Limb (tissue), 2 donors: Measurements from ENCODE around the gene SCARB1.
A peak's percentile ranks its signal among the peaks of the same experiment; 100 is the strongest.
"Not testable (repeated sequence)": the region's sequence is repeated elsewhere in the genome, so short reads cannot be mapped to it uniquely, and the experiment has no call there.

Experiments used
- DNase-seq, 2 donors: peaks; one replicate each; pipeline ENCODE4 v3.0.0-alpha.2; 2016; ENCODE audit errors: extremely low spot score in 2 of 2

SCARB1 gene, protein sequence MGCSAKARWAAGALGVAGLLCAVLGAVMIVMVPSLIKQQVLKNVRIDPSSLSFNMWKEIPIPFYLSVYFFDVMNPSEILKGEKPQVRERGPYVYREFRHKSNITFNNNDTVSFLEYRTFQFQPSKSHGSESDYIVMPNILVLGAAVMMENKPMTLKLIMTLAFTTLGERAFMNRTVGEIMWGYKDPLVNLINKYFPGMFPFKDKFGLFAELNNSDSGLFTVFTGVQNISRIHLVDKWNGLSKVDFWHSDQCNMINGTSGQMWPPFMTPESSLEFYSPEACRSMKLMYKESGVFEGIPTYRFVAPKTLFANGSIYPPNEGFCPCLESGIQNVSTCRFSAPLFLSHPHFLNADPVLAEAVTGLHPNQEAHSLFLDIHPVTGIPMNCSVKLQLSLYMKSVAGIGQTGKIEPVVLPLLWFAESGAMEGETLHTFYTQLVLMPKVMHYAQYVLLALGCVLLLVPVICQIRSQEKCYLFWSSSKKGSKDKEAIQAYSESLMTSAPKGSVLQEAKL

DNA sequence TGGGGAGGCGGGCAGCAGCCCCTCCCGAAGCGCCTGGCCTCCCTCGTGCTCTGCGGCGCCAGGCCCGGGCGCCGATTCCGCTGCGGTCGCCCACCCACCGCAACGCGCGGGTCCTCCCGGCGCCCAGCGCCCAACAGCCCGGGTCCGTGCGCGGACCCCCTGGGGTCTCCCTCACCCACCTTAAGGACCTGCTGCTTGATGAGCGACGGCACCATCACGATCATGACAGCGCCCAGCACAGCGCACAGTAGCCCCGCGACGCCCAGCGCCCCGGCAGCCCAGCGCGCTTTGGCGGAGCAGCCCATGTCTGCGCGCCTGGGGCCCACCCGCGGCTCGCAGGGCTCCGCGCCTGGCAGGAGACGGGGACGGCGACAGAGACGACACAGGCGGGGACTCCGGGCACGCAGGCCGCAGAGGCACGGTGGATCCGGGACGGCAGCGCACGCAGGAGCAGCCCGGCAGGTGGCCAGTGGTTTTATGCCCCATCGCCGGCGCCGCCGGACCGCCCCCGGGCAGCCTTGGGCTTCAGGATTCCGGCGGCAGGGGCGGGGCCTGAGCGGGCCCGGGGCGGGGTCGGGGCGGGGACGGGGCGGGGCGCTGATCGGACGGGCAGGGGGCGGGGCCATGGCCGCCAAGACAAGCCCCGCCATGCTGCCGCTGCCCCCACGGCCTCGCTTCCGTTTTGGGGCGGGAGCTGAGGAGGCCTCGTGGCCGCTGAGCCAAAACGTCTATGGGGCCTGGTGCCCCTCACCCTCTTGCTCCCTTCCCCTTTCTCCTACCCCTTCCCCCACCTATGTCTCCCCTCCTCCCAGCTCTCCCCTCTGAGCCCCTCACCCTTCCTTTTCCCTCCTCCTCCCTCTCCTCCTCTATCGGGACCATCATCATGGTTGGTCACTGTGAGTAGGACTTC, at the start of gene SCARB1:
TSS of gene SCARB1 (minus strand) at position 449 of the 910 bp plus-strand sequence. CDS start at position 305, 144 bp downstream.
- peak; percentile 87 to 96 for DNase-seq

DNA sequence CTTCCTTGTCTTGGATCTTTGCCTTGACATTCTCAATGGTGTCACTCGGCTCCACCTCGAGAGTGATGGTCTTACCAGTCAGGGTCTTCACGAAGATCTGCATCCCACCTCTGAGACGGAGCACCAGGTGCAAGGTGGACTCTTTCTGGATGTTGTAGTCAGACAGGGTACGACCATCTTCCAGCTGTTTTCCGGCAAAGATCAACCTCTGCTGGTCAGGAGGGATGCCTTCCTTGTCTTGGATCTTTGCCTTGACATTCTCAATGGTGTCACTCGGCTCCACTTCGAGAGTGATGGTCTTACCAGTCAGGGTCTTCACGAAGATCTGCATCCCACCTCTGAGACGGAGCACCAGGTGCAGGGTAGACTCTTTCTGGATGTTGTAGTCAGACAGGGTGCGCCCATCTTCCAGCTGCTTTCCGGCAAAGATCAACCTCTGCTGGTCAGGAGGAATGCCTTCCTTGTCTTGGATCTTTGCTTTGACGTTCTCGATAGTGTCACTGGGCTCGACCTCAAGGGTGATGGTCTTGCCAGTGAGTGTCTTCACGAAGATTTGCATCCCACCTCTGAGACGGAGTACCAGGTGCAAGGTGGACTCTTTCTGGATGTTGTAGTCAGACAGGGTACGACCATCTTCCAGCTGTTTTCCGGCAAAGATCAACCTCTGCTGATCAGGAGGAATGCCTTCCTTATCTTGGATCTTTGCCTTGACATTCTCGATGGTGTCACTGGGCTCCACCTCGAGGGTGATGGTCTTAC, 49.0 kb upstream of the SCARB1 start:
- DNase-seq, result not testable (repeated sequence)

DNA sequence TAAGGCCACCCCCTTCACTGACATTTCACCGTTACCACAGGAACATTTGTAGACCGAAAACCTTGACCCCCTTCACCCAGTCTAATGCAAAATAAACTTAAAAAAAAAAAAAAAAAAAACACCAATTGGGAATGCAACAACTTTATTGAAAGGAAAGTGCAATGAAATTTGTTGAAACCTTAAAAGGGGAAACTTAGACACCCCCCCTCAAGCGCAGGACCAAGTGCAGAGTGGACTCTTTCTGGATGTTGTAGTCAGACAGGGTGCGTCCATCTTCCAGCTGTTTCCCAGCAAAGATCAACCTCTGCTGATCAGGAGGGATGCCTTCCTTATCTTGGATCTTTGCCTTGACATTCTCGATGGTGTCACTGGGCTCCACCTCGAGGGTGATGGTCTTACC, 47.9 kb upstream of the SCARB1 start:
- DNase-seq, result not testable (repeated sequence)

DNA sequence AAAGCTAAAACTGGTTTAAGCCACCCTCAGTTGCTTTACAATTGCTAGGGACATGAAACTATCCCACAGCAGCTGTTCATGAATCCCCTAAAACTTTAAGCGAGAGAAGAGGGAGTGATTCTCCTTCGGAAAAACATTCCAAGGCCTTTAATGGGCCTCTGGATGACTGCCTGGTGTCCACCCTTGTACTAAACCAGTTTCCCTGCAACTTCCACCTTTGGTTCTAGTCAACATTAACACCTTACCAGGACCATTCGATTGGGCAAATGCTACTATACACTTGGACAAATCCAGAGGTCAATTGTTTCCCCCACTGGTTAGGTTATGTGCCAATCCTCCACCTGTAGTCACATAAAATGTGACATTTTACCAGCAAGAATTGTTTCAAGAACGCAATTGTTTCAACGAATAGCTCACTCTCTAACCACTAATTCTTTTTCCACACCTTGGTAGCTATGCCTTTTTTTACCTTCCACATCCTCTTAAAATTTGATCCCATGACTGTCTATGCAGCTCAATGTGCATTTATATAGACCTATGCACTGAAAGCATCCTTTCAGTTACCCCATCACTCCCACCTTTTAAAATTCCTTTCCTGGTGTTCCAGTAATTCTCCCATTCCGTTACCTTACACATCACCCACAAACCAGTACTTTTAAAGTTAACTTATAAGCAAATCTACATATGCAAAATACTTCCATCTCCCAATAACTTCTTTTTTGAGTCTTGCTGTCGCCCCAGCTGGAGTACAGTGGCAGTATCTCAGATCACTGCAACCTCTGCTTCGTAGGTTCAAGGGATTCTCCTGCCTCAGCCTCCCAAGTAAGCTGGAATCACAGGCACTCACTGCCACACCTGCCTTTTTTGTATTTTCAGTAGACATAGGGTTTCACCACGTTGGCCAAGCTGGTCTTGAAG, 47.2 kb upstream of the SCARB1 start:
- DNase-seq, result no peak

DNA sequence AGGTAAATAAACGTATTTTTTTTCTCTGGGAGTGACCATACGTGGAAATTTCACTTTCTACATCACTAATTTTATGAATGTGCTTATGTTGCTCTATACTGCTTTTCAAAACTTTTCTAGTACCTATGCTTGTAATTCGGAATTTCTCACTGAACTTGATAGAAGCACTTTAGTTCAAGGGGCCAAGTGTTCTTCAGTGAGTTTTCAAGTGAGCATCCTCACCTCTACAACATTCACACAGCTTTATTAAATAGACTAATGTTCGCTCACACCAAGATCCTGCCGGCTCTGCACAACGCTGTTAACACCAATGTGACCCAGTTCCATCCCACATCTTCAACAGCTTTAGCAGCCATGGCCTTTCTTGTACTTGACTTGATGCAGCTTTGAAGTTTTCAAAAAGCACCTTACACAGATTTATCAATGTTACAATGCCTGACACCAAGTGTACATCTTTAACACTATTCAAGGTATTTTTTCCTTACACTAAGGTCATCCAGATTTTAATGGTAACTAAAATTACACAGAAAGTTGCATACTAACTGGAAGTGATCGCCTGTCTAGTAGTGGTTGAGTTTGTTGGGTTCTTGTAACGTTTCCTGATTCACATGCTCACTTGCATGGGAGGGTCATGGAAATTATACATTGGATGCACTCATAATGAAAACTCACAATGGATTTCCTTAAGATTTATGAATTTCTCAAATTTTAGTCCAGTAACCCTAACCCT, 46.3 kb upstream of the SCARB1 start:
- no peak for DNase-seq

DNA sequence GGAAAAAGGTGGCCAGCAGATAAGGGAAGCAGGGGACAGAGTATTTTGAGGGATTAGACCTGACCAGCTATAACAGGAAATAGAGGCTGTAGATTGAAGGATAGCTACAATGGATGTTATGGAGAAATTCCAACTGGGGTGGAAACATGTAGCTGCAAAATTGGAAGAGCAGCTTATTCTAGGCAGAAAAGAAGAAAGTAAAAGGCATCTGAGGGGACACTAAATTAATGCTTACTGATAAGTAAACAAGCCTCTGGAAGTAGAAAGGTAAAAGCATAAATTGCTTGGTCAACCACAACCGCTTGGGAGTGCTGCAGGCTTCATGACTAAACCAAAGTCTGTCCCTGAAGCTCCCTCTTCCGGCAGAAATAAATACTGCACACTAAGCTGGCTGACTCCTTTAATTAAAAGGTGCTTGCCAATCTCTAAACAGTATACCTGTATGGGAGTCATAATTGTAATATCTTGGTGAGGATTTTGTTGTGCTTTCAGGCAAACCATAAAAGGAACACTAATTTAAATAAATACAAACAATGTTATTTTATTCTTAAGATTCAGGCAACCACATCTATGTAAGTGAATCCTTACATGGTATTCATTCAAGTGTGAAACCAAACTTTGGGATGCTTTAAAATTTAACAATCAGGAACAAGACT, 43.1 kb upstream of the SCARB1 start:
- DNase-seq, result peak; percentile 84 to 93

DNA sequence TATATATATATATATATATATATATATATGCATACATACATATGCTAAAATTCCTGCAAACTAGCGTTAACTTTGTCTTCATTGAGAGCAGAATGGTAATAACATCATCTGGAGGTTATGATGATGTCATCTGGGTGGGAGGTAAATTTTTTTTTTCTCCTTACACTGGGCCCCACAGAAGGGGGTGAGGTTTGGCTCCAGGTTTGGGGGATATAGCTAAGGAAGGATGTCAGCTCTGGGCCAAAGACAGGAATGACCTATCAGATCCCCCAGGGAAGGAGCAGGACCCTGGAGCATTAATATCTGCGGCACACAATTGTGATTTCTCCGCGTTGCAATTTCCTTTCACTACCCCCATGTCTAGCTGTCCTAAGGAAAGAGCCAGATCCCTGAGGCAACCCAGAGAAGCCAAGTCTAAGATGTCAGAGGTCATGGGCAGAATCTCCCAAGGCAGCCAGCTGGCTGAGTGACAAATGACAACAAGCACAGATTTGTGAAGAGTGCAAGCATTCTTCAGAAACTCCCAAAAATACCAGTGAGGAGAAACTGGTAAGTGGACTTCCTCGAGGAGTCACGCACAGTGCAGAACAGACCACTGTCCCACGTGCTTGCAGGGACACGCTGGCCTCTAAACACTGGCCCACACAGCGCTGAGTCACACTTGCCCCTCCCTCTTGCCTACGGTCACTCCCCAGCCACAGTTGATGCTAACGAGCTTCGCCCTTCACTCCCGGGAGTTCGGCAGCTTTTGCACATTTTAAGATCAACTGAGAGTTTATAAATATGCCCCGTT, 40.8 kb upstream of the SCARB1 start:
- no peak for DNase-seq

DNA sequence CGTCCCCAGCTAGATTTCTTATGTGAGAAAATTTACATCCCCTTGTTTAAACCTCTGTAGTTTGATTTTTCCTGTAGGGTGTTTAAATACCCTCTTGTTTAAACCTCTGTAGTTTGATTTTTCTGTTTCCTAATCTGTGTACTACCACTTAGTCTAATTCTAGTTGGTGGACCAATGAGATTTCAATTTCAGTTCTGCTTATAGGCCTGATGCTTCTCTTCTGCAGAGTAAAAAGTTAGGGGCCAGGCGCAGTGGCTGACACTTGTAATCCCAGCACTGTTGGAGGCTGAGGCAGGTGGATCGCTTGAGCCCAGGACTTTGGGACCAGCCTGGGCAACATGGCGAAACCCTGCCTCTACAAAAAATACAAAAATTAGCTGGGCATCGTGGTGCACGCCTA, 39.3 kb upstream of the SCARB1 start:
- no peak for DNase-seq

DNA sequence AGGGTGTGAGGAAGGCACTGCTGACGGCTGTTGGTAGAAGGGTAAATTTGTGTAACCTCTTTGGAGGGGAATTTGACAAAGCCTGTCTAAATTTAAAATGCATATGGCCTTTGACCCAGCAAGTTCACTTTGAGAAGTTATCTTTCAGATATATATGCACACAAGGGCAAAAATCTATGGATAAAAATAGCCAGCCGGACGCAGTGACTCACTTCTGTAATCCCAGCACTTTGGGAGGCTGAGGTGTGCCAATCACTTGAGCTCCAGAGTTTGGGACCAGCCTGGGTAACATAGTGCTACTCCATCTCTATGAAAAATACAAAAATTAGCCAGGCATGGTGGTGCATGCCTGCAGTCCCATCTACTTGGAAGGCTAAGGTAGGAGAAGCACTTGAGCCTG, 37.3 kb upstream of the SCARB1 start:
- no peak for DNase-seq

DNA sequence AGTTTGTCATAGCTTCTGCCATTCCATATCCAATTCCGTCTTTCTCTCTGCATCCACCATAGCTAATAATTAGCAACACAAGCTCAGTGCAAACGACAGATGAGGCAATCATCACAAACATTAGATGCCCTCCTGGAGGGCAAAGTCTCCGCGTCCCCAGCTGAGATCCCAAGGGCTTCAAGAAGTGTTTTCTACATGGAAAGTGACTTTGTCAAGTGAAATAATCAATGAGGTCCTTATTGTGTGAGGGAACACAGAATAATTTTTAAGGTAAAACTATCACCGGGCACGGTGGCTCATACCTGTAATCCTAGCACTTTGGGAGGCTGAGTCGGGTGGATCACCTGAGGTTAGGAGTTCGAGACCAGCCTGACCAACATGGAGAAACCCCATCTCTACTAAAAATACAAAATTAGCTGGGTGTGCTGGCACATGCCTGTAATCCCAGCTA, 36.7 kb upstream of the SCARB1 start:
- not testable (repeated sequence) for DNase-seq

DNA sequence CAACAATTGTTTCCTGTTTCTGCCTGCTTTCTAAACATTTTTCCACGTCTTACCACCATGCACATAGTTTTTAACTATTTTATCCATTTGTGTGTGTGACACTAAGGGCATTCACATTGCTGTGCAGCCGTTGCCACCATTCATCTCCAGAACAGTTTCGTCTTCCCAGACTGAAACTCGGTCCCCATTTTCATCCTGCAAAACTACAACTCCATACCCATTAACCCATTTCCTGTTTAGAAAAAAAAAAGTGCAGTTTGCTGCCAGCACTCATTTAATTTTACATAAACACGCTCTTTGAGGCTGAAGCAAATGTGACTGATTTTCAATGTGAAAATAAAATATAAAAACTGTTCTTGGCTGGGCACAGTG, 35.2 kb upstream of the SCARB1 start:
- no peak for DNase-seq

DNA sequence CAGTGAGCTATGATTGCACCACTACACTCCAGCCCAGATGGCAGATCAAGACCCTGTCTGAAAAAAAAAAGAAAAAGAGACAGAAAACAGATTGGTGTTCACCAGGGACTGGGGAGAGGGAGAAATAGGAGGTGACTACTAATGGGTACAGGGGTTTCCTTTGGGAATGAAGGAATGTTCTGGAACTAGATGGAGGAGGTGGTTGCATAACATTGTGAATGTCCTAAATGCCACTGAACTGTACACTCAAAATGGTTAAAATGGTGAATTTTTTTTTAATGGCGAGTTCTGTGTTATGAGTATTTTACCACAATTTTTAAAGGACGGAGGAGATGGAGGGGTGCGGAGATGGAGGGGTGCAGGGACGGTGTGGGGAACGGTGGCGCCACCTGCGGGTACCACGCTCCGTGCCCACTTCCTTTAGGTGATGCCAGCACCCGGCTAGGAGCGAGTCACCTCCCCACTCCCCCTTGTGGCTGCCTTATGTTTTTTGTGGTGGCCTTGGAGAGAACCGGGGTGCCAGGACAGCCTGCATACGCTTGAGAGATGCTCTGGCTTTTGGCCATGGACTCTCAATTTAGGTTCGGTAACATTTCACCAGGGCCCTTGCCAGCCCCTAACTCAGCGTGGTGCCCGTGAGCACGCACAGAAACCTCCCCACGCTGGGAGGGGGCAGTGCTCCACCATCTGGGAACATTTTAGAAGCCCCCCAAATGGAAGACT, 34.7 kb upstream of the SCARB1 start:
- DNase-seq, result no peak

DNA sequence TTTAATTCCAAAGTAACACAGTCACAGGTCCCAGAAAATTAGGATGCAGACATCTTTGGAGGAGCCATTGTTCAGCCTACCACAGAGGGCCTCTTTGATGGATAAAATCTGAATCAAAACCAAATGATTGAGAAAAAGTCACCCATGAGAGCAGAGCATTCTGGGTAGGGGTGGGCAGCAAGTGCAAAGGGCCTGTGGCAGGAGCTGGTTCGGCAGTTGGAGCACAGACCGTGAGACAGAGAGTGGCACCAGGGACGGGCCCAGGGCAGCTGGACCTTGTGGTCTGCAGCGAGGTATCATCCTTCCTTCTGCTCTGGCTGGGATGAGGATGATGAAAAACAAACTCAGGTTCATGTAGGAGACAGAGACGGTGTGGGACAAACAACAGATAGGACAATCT, 32.8 kb upstream of the SCARB1 start:
- DNase-seq, result no peak

DNA sequence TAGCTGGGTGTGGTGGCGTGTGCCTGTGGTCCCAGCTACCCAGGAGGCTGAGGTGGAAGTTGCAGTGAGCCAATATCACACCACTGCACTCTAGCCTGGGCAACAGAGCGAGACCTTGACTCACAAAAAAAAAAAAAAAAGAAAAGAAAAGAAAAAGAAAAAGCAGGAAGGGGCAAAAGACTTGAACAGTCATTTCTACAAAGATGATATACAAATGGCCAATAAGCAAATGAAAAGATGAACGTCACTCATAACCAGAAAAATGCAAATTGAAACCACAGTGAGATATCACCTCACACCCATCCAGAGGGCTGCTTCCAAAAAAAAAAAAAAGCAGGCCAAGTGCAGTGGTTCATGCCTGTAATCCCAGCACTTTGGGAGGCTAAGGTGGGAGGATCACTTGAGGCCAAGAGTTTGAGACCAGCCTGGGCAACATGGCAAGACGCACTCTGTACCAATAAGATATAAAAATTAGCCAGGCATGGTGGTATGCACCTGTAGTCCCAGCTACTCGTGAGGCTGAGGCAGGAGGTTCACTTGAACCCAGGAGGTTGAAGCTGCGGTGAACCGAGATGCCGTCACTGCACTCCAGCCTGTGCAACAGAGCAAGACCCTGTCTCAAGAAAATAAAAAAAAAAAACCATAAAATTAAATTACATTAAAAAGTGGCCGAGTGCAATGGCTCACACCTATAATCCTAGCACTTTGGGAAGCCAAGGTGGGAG, 30.3 kb upstream of the SCARB1 start:
- DNase-seq, result no peak

DNA sequence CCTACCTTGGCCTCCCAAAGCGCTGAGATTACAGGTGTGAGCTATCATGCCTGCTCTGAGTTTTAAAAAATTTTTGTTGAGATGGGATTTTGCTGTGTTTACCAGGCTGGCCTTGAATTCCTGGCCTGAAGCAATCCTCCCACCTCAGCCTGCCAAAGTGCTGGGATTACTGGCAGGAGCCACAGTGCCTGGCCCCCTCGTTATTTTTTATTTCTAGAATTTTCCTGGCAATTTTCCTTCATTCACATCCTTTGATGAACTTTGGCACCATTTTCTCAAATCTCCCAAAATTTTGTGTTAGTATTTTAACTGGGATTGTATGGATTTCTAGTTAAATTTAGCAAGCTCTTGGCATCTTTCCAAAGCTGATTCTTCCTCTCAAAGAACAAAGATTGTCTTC, 24.6 kb upstream of the SCARB1 start:
- DNase-seq, result no peak

DNA sequence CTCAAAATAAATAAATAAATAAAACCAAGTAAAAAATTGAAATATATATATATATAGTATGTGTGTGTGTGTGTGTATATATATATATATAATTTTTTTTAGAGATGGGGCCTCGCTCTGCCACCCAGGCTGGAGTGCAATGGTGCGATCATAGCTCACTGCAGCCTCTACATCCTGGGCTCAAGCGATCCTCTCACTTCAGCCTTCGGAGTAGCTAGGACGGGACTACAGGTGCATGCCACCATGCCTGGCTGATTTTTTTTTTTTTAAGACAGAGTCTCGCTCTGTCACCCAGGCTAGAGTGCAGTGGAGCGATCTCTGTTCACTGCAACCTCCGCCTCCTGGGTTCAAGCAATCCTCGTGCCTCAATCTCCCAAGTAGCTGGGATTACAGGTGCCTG, 24.1 kb upstream of the SCARB1 start:
- not testable (repeated sequence) for DNase-seq
